Femur (tissue), 1 donor: ENCODE results near the gene MS4A6E.
"Not testable (repeated sequence)": the region's sequence is repeated elsewhere in the genome, so short reads cannot be mapped to it uniquely, and the experiment has no call there.

ENCODE experiments used
- DNase-seq: peaks from one replicate; pipeline ENCODE4 v3.0.0-alpha.2; 2017

MS4A6E gene

GRCh38 chr11:60326955-60327354 lies at the start of gene MS4A6E:
Gene MS4A6E (plus strand): TSS chr11:60327255. CDS start chr11:60334896, 7,641 bp downstream.
- DNase-seq = no peak

GRCh38 chr11:60280412-60280811 lies 46.6 kb upstream of the MS4A6E start, which contains the start of gene MS4A4A:
Gene MS4A4A (plus strand): TSS chr11:60280666. CDS start chr11:60280676, 10 bp downstream.
- DNase-seq = peak; percentile 23

- DNase-seq = no peak
These were observed 45.6 kb upstream of the MS4A6E start for GRCh38 chr11:60281485-60281884.

- DNase-seq = no peak
These were observed 44.8 kb upstream of the MS4A6E start for GRCh38 chr11:60282286-60282685.

GRCh38 chr11:60285411-60286126 lies 41.5 kb upstream of the MS4A6E start:
- not testable (repeated sequence) for DNase-seq

GRCh38 chr11:60288531-60288930 lies 38.5 kb upstream of the MS4A6E start:
- no peak for DNase-seq

GRCh38 chr11:60292145-60292544 lies 34.9 kb upstream of the MS4A6E start:
- DNase-seq = no peak

GRCh38 chr11:60301178-60301577 lies 25.9 kb upstream of the MS4A6E start:
- DNase-seq = no peak

GRCh38 chr11:60301884-60302283 lies 25.2 kb upstream of the MS4A6E start:
- DNase-seq = not testable (repeated sequence)

GRCh38 chr11:60303661-60304060 lies 23.4 kb upstream of the MS4A6E start:
- DNase-seq = no peak

GRCh38 chr11:60305906-60306619 lies 21.0 kb upstream of the MS4A6E start:
- DNase-seq = no peak

GRCh38 chr11:60307507-60308195 lies 19.4 kb upstream of the MS4A6E start:
- DNase-seq = no peak

GRCh38 chr11:60310407-60310998 lies 16.6 kb upstream of the MS4A6E start:
- peak; percentile 28 for DNase-seq

- DNase-seq = no peak
These were observed 12.3 kb upstream of the MS4A6E start for GRCh38 chr11:60314635-60315321.

GRCh38 chr11:60315871-60316270 lies 11.2 kb upstream of the MS4A6E start:
- no peak for DNase-seq

- DNase-seq = no peak
These were observed 10.7 kb upstream of the MS4A6E start for GRCh38 chr11:60316317-60316716.

- no peak for DNase-seq
These were observed 8.3 kb upstream of the MS4A6E start for GRCh38 chr11:60318726-60319125.

GRCh38 chr11:60321051-60321450 lies 6.0 kb upstream of the MS4A6E start:
- no peak for DNase-seq

- no peak for DNase-seq
These were observed 1.4 kb downstream of the MS4A6E start for GRCh38 chr11:60328460-60328859.

GRCh38 chr11:60332846-60333245 lies 5.8 kb downstream of the MS4A6E start:
- DNase-seq = no peak

- peak; percentile 35 for DNase-seq
These were observed 7.1 kb downstream of the MS4A6E start for GRCh38 chr11:60334005-60334620.

GRCh38 chr11:60336767-60337391 lies 9.8 kb downstream of the MS4A6E start:
- DNase-seq = no peak
